ENCODE data around the gene ITPR1. TPM values are rescaled to one million over a fixed set of nuclear protein-coding genes. Genes with fewer than 3 reads are reported as not detected.
A peak's percentile ranks its signal among the peaks of the same experiment; 100 is the strongest.

ITPR1 gene
- total RNA-seq, 1 donor from 2014 or later = 45.9 TPM

GRCh38 chr3:4645468-4645867 lies 152.3 kb downstream of the ITPR1 start:
- TF ChIP-seq CTCF (conservative IDR thresholded peaks at IDR 0.05) = no peak
- Mint-ChIP-seq H3K4me1 (ENCODE audit: unreplicated experiment) (no peaks in the 10 kb centered on the region), H3K9me3 (no peaks in the 10 kb centered on the region), H3K27ac (no peak overlapping the region), H3K36me3 (peaks cover 24% of the 10 kb centered on the region), H3K4me3 (no peak overlapping the region), H3K27me3 (no peaks in the 10 kb centered on the region)
- DNase-seq (ENCODE audit: extremely low spot score, unreplicated experiment) = no peak

GRCh38 chr3:4647411-4647810 lies 154.3 kb downstream of the ITPR1 start:
- no peak for DNase-seq (ENCODE audit: extremely low spot score, unreplicated experiment)
- no peaks in the 10 kb centered on the region for H3K9me3 Mint-ChIP-seq
- no peaks in the 10 kb centered on the region for H3K4me1 Mint-ChIP-seq (ENCODE audit: unreplicated experiment)
- H3K4me3 Mint-ChIP-seq = no peak overlapping the region
- peaks cover 24% of the 10 kb centered on the region for H3K36me3 Mint-ChIP-seq
- no peak for TF ChIP-seq CTCF (conservative IDR thresholded peaks at IDR 0.05)
- H3K27me3 Mint-ChIP-seq = no peaks in the 10 kb centered on the region
- H3K27ac Mint-ChIP-seq = no peak overlapping the region

- no peaks in the 10 kb centered on the region for H3K36me3 Mint-ChIP-seq
- H3K4me1 Mint-ChIP-seq (ENCODE audit: unreplicated experiment) = peaks cover 5% of the 10 kb centered on the region
- H3K9me3 Mint-ChIP-seq = no peaks in the 10 kb centered on the region
- no peak overlapping the region for H3K27ac Mint-ChIP-seq
- no peak for TF ChIP-seq CTCF (conservative IDR thresholded peaks at IDR 0.05)
- H3K4me3 Mint-ChIP-seq = no peak overlapping the region
- DNase-seq (ENCODE audit: extremely low spot score, unreplicated experiment) = no peak
- H3K27me3 Mint-ChIP-seq = no peaks in the 10 kb centered on the region
Measured at GRCh38 chr3:4655145-4656045, 162.2 kb downstream of the ITPR1 start.

GRCh38 chr3:4656059-4656458 lies 162.9 kb downstream of the ITPR1 start:
- Mint-ChIP-seq H3K9me3 (no peaks in the 10 kb centered on the region), H3K4me3 (no peak overlapping the region), H3K27ac (no peak overlapping the region), H3K27me3 (no peaks in the 10 kb centered on the region), H3K36me3 (no peaks in the 10 kb centered on the region), H3K4me1 (ENCODE audit: unreplicated experiment) (peaks cover 5% of the 10 kb centered on the region)
- peak; percentile 74 for DNase-seq (ENCODE audit: extremely low spot score, unreplicated experiment)
- TF ChIP-seq CTCF (conservative IDR thresholded peaks at IDR 0.05) = peak; percentile 94

GRCh38 chr3:4656626-4657328 lies 163.6 kb downstream of the ITPR1 start:
- Mint-ChIP-seq H3K4me1 (ENCODE audit: unreplicated experiment) (peaks cover 5% of the 10 kb centered on the region), H3K36me3 (peaks cover 3% of the 10 kb centered on the region), H3K4me3 (no peak overlapping the region), H3K27me3 (no peaks in the 10 kb centered on the region), H3K9me3 (no peaks in the 10 kb centered on the region), H3K27ac (no peak overlapping the region)
- no peak for TF ChIP-seq CTCF (conservative IDR thresholded peaks at IDR 0.05)
- DNase-seq (ENCODE audit: extremely low spot score, unreplicated experiment) = no peak

All from type B pancreatic cell (in vitro differentiated cells).